Stomach (tissue), 9 donors: ENCODE measurements around the gene KCNQ1. TPM values are rescaled to one million over a fixed set of nuclear protein-coding genes. Genes with fewer than 3 reads are reported as not detected.

Experiments used
- DNase-seq, 2 donors: peaks; one replicate each; pipeline versions ENCODE4 v3.0.0 to v3.0.0-alpha.2; 2013 to 2019
- H3K27ac ChIP-seq, 5 donors: fragments of 200-600 bp in 4 of 5; sonication (generic) in 4 of 5; one replicate each; pipeline ENCODE4 v1.5.1; 2013 to 2019; ENCODE audit warnings: mild to moderate bottlenecking in 1 of 5, moderate library complexity in 1 of 5
- H3K27me3 ChIP-seq, 3 donors: fragments of 200-600 bp; sonication (generic); one replicate each; pipeline ENCODE4 v1.5.1; 2017 to 2019; ENCODE audit warnings: mixed run types in 1 of 3
- H3K36me3 ChIP-seq, 4 donors: fragments of 200-600 bp; sonication (generic); 1 replicate in 3 of 4; 2 replicates in 1 of 4; pipeline ENCODE4 v1.5.1; 2016 to 2019
- H3K4me1 ChIP-seq, 4 donors: fragments of 200-600 bp; sonication (generic); one replicate each; pipeline ENCODE4 v1.5.1; 2016 to 2019
- H3K4me3 ChIP-seq, 4 donors: fragments of 200-600 bp; sonication (generic) in 3 of 4; one replicate each; pipeline ENCODE4 v1.5.1; 2016 to 2019; ENCODE audit warnings: mild to moderate bottlenecking in 1 of 4
- H3K9me3 ChIP-seq, 4 donors: fragments of 200-600 bp; sonication (generic); one replicate each; pipeline ENCODE4 v1.5.1; 2016 to 2019
- CTCF ChIP-seq, 7 experiments: fragments of 450-650 bp in 4 of 7; fragments of 200-600 bp in 3 of 7; sonication (generic) in 3 of 7; IDR thresholded peaks; one replicate each; pipeline ENCODE4 v1.5.1; 2016 to 2019; ENCODE audit warnings: antibody characterized with exemption in 7 of 7, control low read depth in 2 of 7, mild to moderate bottlenecking in 1 of 7
- EP300 ChIP-seq: sonication (generic); formaldehyde crosslinking; IDR thresholded peaks from one replicate; pipeline ENCODE4 v1.6.1; 2017; ENCODE audit warnings: antibody characterized with exemption
- POLR2A ChIP-seq, 4 donors: fragments of 450-650 bp; IDR thresholded peaks; one replicate each; pipeline ENCODE4 v1.6.1; 2016; ENCODE audit warnings: antibody characterized with exemption in 4 of 4, control low read depth in 2 of 4, mild to moderate bottlenecking in 1 of 4, moderate library complexity in 1 of 4
- POLR2AphosphoS5 ChIP-seq, 3 donors: sonication (generic); formaldehyde crosslinking; IDR thresholded peaks; one replicate each; pipeline ENCODE4 v1.6.1; 2016; ENCODE audit warnings: antibody characterized with exemption in 3 of 3
- WGBS, 5 donors: extraction: QIAGEN DNeasy Blood & Tissue Kit in 3 of 5; methylation state at CpG; one replicate each; pipeline versions ENCODE4 v1.1.5 to v1.1.7; 2013 to 2018; 5-methylcytosine and 5-hydroxymethylcytosine counted together
- intact Hi-C: fragments of 100-400 bp; cut with DNase I; formaldehyde crosslinking; loops from one replicate; pipeline ENCODE4 v1.15.1; 2023; ENCODE audit warnings: low total_unique reads
- polyA plus RNA-seq, 3 donors: library from polyadenylated mRNA; stranded (reverse); fragments of 200-250 nt; gene quantifications; one replicate each; pipeline ENCODE4 v1.2.3, GENCODE V29; 2013
- total RNA-seq, 5 donors: library from RNA; depleted of rRNA; stranded (reverse); fragments of >200 nt; gene quantifications; one replicate each; pipeline versions ENCODE4 v1.1.0 to v1.2.3, GENCODE V29; 2014 to 2016
- donor health status: healthy with polysubstance abuse.
- donor health status: Bipolar disorder and iron deficiency.
- donor health status: healthy.

KCNQ1 gene
- total and polyA plus RNA-seq, 8 donors = 12.1 to 155 (median 49.0) TPM

DNA sequence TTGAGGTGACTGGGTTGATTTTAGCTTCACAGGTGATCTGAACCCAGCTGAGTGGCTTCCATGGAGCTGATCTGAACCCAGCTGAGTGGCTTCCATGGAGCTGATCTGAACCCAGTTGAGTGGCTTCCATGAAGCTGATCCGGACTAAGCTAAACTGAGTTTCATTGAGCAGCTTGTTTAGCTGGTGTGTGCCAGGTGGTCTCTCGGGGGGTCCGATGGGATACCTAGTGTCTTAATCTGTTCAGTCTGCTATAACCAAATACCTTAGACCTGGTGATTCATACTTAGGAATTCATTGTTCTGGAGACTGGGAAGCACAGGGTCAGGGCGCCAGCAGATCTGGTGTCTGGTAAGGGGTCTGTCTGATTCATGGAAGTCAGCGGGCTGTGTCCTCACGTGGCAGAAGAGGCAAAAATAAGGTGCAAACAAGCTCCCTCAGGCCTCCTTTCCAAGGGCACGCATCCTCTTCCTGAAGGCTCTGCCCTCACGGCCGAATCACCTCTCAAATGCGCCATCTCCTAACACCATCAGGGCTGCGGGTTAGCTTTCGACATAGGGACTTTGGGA, 307.5 kb downstream of the KCNQ1 start:
- intact Hi-C loops = no loop called here
- Histone ChIP-seq H3K4me1 (peaks cover 0 to 10% (median 4%) of the 10 kb centered on the region in 4 donors), H3K4me3 (no peak overlapping the region), H3K36me3 (no peaks in the 10 kb centered on the region), H3K9me3 (peaks cover 0 to 5% (median 0%) of the 10 kb centered on the region in 4 donors), H3K27me3 (no peaks in the 10 kb centered on the region), H3K27ac (no peak overlapping the region)
- WGBS, 5 donors = 90 to 96% (median 94%) methylated on average over 12 of the region's 12 CpGs
- DNase-seq = no peak
- TF ChIP-seq POLR2AphosphoS5 (IDR thresholded peaks at IDR 0.05) (no peak), CTCF (IDR thresholded peaks at IDR 0.05) (no peak), POLR2A (IDR thresholded peaks at IDR 0.05) (no peak), EP300 (no peak)

DNA sequence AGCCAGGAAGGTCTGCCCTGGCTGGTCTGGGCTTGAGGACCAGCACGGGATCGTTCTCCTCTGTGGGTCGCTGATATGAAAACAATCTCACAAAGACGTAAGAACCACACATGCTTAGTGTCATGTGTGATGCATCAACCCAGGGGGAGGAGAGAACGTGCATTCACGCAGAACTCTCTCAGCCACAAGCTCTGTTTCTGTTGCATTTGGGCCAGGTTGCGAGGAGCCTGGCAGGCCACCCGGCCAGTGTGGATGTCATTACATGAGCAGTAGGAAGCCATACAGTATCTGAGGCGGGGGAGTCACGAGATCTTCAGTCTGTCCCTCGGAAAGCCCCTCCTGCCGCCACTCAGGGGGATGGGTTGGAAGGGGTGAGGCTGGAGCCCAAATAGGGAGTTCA, 308.1 kb downstream of the KCNQ1 start:
- Histone ChIP-seq H3K27me3 (no peaks in the 10 kb centered on the region), H3K27ac (no peak overlapping the region), H3K4me3 (no peak overlapping the region), H3K9me3 (peaks cover 0 to 5% (median 0%) of the 10 kb centered on the region in 4 donors), H3K4me1 (peaks cover 0 to 10% (median 4%) of the 10 kb centered on the region in 4 donors), H3K36me3 (no peaks in the 10 kb centered on the region)
- intact Hi-C loops = no loop called here
- 91 to 93% (median 92%) methylated on average over 12 of the region's 12 CpGs for WGBS, 5 donors
- TF ChIP-seq CTCF (IDR thresholded peaks at IDR 0.05) (no peak), EP300 (no peak), POLR2AphosphoS5 (IDR thresholded peaks at IDR 0.05) (no peak), POLR2A (IDR thresholded peaks at IDR 0.05) (no peak)
- DNase-seq = no peak

DNA sequence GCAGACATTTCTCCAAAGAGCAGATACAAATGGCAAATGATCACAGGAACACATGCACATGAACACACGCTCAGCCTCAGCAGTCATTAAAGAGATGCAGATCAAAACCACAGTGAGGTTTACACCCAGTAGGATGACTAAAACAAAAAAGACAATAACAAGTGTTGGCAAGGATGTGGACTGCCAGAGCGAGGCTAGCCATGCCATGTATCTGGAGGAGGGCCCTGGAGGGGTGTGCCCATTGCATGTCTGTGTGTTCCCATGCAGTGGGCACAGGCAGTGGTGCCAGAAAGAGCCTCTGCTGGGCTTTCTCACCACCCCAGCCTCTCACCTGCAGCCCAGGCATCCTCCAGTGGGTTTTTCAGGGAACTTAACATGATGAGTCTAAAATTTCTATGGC, 309.2 kb downstream of the KCNQ1 start:
- no peak for DNase-seq
- 83 to 97% (median 92%) methylated on average over 2 of the region's 2 CpGs for WGBS, 5 donors
- no peak overlapping the region for H3K27ac ChIP-seq
- peaks cover 0 to 5% (median 0%) of the 10 kb centered on the region in 4 donors for H3K9me3 ChIP-seq
- H3K4me1 ChIP-seq = peaks cover 0 to 10% (median 4%) of the 10 kb centered on the region in 4 donors
- TF ChIP-seq EP300 (no peak), POLR2A (IDR thresholded peaks at IDR 0.05) (no peak), CTCF (IDR thresholded peaks at IDR 0.05) (no peak), POLR2AphosphoS5 (IDR thresholded peaks at IDR 0.05) (no peak)
- no peaks in the 10 kb centered on the region for H3K27me3 ChIP-seq
- no peaks in the 10 kb centered on the region for H3K36me3 ChIP-seq
- no peak overlapping the region for H3K4me3 ChIP-seq
- intact Hi-C loops = no loop called here

GRCh38 chr11:2755071-2755470, 310.3 kb downstream of the KCNQ1 start:
- Histone ChIP-seq H3K4me3 (no peak overlapping the region), H3K36me3 (no peaks in the 10 kb centered on the region), H3K27me3 (no peaks in the 10 kb centered on the region), H3K4me1 (peaks cover 0 to 8% (median 4%) of the 10 kb centered on the region in 4 donors), H3K9me3 (peaks cover 0 to 5% (median 0%) of the 10 kb centered on the region in 4 donors), H3K27ac (no peak overlapping the region)
- no peak for TF ChIP-seq POLR2AphosphoS5 (IDR thresholded peaks at IDR 0.05)
- no peak for TF ChIP-seq EP300
- TF ChIP-seq CTCF (IDR thresholded peaks at IDR 0.05) = no peak
- no peak for TF ChIP-seq POLR2A (IDR thresholded peaks at IDR 0.05)
- WGBS, 5 donors = 84 to 93% (median 87%) methylated on average over 8 of the region's 8 CpGs
- intact Hi-C loops = no loop called here
- DNase-seq = no peak
